A673 (cell line): Measurements from ENCODE around the gene ZSWIM6. TPM values are rescaled to one million over a fixed set of nuclear protein-coding genes. Genes with fewer than 3 reads are reported as not detected.

Experiments
- BruUV-seq: library from RNA; stranded (reverse); fragments of 400-500 nt; replicated peaks from 2 replicates; lab custom pipeline; 2021; lab: Mats Ljungman, UMichigan
- CTCF ChIA-PET: fragments of 300-600 bp; sonication (Branson Sonifier 250); formaldehyde crosslinking; loops from one replicate; lab custom pipeline; 2022; ENCODE audit warnings: antibody characterized with exemption; lab: Charles Lee
- POLR2A ChIA-PET: fragments of 300-600 bp; sonication (Branson Sonifier 250); formaldehyde crosslinking; loops from one replicate; lab custom pipeline; 2022; ENCODE audit warnings: antibody characterized with exemption; ENCODE audit not compliant: low non-redundant PET; lab: Charles Lee
- DNase-seq: peaks from one replicate; pipeline ENCODE4 v3.0.0-alpha.2; 2015; ENCODE audit warnings: low spot score
- H3K27ac ChIP-seq: fragments of 200-600 bp; sonication (generic); 2 replicates; pipeline ENCODE4 v1.5.1; 2016; ENCODE audit warnings: mixed run types, low read depth, mild to moderate bottlenecking, mixed read lengths, antibody characterized with exemption, low read length; ENCODE audit not compliant: poor library complexity, severe bottlenecking
- H3K27me3 ChIP-seq: fragments of 200-600 bp; sonication (generic); replicated peaks from 2 replicates; pipeline ENCODE4 v1.6.1; 2017; ENCODE audit warnings: mixed run types, low read depth, mild to moderate bottlenecking, mixed read lengths, antibody characterized with exemption, low read length; ENCODE audit not compliant: insufficient read depth, poor library complexity
- H3K36me3 ChIP-seq: fragments of 200-600 bp; sonication (generic); 2 replicates; pipeline ENCODE4 v1.6.1; 2016; ENCODE audit warnings: mixed run types, mild to moderate bottlenecking, mixed read lengths, antibody characterized with exemption, low read length; ENCODE audit not compliant: insufficient read depth, poor library complexity, severe bottlenecking
- H3K4me1 ChIP-seq: fragments of 200-600 bp; sonication (generic); 2 replicates; pipeline ENCODE4 v1.6.1; 2017; ENCODE audit warnings: mixed run types, mild to moderate bottlenecking, mixed read lengths, antibody characterized with exemption, low read length; ENCODE audit not compliant: insufficient read depth, poor library complexity, severe bottlenecking
- H3K4me3 ChIP-seq: fragments of 200-600 bp; sonication (generic); 2 replicates; pipeline ENCODE4 v1.5.1; 2016; ENCODE audit warnings: low read depth, mixed run types, mild to moderate bottlenecking, mixed read lengths, low read length; ENCODE audit not compliant: poor library complexity, severe bottlenecking
- H3K9me3 ChIP-seq: fragments of 200-600 bp; sonication (generic); 2 replicates; pipeline ENCODE4 v1.6.1; 2016; ENCODE audit warnings: mixed run types, low read depth, mild to moderate bottlenecking, mixed read lengths, antibody characterized with exemption, low read length; ENCODE audit not compliant: poor library complexity, severe bottlenecking
- EZH2 ChIP-seq: fragments of 200-600 bp; sonication (generic); IDR thresholded peaks from 2 replicates; pipeline ENCODE4 v1.6.1; 2017; ENCODE audit warnings: borderline replicate concordance, low read depth, mild to moderate bottlenecking, mixed read lengths, antibody characterized with exemption, low read length; ENCODE audit not compliant: poor library complexity, severe bottlenecking
- intact Hi-C: fragments of 100-400 bp; cut with micrococcal nuclease; formaldehyde crosslinking; loops from one replicate; pipeline ENCODE4 v1.10.0; 2022; ENCODE audit not compliant: unreplicated experiment
- total RNA-seq: library from RNA; stranded (reverse); gene quantifications from 2 replicates; pipeline ENCODE4 v1.2.3, GENCODE V29; 2021
- TF ChIP-seq, protein P1 (sequence below): fragments of 300-800, 200-600 bp; sonication (generic); conservative IDR thresholded peaks from 2 replicates; pipeline ENCODE4 v1.5.1; 2017; ENCODE audit warnings: low read depth, mild to moderate bottlenecking, antibody characterized with exemption, low read length, moderate library complexity, mixed read lengths

ZSWIM6 gene
- total RNA-seq, 1 experiment from 2014 or later, result 47.3 TPM

- Histone ChIP-seq H3K4me1 (peaks cover 46% of the 10 kb centered on the region), H3K27ac (peak overlapping the region; percentile 69), H3K36me3 (peaks cover 8% of the 10 kb centered on the region), H3K4me3 (no peak overlapping the region), H3K27me3 (no peaks in the 10 kb centered on the region), H3K9me3 (no peaks in the 10 kb centered on the region)
- TF ChIP-seq, protein P1, sequence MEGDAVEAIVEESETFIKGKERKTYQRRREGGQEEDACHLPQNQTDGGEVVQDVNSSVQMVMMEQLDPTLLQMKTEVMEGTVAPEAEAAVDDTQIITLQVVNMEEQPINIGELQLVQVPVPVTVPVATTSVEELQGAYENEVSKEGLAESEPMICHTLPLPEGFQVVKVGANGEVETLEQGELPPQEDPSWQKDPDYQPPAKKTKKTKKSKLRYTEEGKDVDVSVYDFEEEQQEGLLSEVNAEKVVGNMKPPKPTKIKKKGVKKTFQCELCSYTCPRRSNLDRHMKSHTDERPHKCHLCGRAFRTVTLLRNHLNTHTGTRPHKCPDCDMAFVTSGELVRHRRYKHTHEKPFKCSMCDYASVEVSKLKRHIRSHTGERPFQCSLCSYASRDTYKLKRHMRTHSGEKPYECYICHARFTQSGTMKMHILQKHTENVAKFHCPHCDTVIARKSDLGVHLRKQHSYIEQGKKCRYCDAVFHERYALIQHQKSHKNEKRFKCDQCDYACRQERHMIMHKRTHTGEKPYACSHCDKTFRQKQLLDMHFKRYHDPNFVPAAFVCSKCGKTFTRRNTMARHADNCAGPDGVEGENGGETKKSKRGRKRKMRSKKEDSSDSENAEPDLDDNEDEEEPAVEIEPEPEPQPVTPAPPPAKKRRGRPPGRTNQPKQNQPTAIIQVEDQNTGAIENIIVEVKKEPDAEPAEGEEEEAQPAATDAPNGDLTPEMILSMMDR, result no peak
- TF ChIP-seq EZH2, result no peak
- BruUV-seq, result no TSS peak
- CTCF ChIA-PET, result no interaction called here
- POLR2A ChIA-PET, result no interaction called here
- intact Hi-C loops, result loop anchor here (10.0 kb wide), 1 partner anchor 169 kb away; the partner anchor contains the start of gene ZSWIM6
- DNase-seq, result peak; percentile 34
Observed at GRCh38 chr5:61504143-61504770, 172.2 kb downstream of the ZSWIM6 start.

DNA sequence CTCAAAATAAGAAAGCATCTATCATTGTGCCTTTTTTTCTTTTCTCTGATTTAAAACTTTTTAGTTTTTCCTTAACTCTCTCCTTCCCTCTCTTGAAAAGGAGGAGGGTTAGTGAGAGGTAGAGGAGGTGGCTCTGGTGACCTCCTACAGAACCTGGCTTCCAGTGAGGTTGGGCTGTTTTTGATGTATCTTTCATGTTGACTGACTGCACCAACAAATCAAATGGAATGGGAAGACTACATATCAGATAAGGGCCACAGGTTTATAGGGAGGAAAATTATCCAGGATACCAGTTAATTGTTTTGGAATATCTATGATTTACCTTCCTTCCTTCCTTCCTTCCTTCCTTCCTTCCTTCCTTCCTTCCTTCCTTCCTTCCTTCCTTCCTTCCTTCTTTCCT is 173.2 kb downstream of the ZSWIM6 start:
- Histone ChIP-seq H3K27me3 (no peaks in the 10 kb centered on the region), H3K36me3 (peaks cover 8% of the 10 kb centered on the region), H3K4me1 (peaks cover 46% of the 10 kb centered on the region), H3K9me3 (no peaks in the 10 kb centered on the region), H3K4me3 (no peak overlapping the region), H3K27ac (peak overlapping the region; percentile 69)
- intact Hi-C loops, result loop anchor here (10.0 kb wide), 1 partner anchor 170 kb away; the partner anchor contains the start of gene ZSWIM6
- POLR2A ChIA-PET, result no interaction called here
- DNase-seq, result peak; percentile 61
- BruUV-seq, result no TSS peak
- CTCF ChIA-PET, result no interaction called here
- TF ChIP-seq, protein P1, result no peak
- no peak for TF ChIP-seq EZH2

- intact Hi-C loops, result loop anchor here (10.0 kb wide), 1 partner anchor 172 kb away; the partner anchor contains the start of gene ZSWIM6
- no peak overlapping the region for H3K27ac ChIP-seq
- H3K4me1 ChIP-seq, result peaks cover 36% of the 10 kb centered on the region
- ChIA-PET CTCF (no interaction called here), POLR2A (no interaction called here)
- no peak overlapping the region for H3K4me3 ChIP-seq
- no peak for TF ChIP-seq EZH2
- TF ChIP-seq, protein P1, result no peak
- BruUV-seq, result no TSS peak
- H3K9me3 ChIP-seq, result peaks cover 5% of the 10 kb centered on the region
- H3K36me3 ChIP-seq, result peaks cover 16% of the 10 kb centered on the region
- no peaks in the 10 kb centered on the region for H3K27me3 ChIP-seq
- no peak for DNase-seq
Observed at GRCh38 chr5:61507232-61507631, 175.2 kb downstream of the ZSWIM6 start.
